ENCODE results near the gene NPC1L1.

NPC1L1 gene

GRCh38 chr7:44568771-44569560 lies 27.8 kb upstream of the NPC1L1 start:
- Histone ChIP-seq H3K4me2 (no peak overlapping the region), H2AFZ (ENCODE audit: low read depth) (no peak overlapping the region), H3K4me3 (IDR thresholded peaks at IDR 0.05; ENCODE audit: insufficient read depth, low read depth, low read length) (no peak overlapping the region), H3K79me2 (ENCODE audit: insufficient read depth, low read depth) (peaks cover 25% of the 10 kb centered on the region), H3K36me3 (ENCODE audit: insufficient read depth) (peaks cover 16% of the 10 kb centered on the region; the same call in 1 of the 2 replicates), H3K27ac (no peak overlapping the region), H3K27me3 (ENCODE audit: insufficient read depth, low read depth) (no peaks in the 10 kb centered on the region), H3K9ac (no peak overlapping the region), H3K4me1 (ENCODE audit: low read depth, poor library complexity, severe bottlenecking) (peaks cover 16% of the 10 kb centered on the region), H4K20me1 (ENCODE audit: insufficient read depth) (no peaks in the 10 kb centered on the region; the same call in 1 of the 2 replicates)
- no peak for TF ChIP-seq CTCF (conservative IDR thresholded peaks at IDR 0.05; ENCODE audit: low read depth, low read length)

- TF ChIP-seq CTCF (conservative IDR thresholded peaks at IDR 0.05; ENCODE audit: low read depth, low read length) = no peak
- H3K79me2 ChIP-seq (ENCODE audit: insufficient read depth, low read depth) = peaks cover 16% of the 10 kb centered on the region
- H3K4me3 ChIP-seq (IDR thresholded peaks at IDR 0.05; ENCODE audit: insufficient read depth, low read depth, low read length) = no peak overlapping the region
- no peak overlapping the region for H3K27ac ChIP-seq
- H3K4me1 ChIP-seq (ENCODE audit: low read depth, poor library complexity, severe bottlenecking) = peaks cover 16% of the 10 kb centered on the region
- H3K27me3 ChIP-seq (ENCODE audit: insufficient read depth, low read depth) = no peaks in the 10 kb centered on the region
- no peak overlapping the region for H3K4me2 ChIP-seq
- H4K20me1 ChIP-seq (ENCODE audit: insufficient read depth) = no peaks in the 10 kb centered on the region; the same call in 1 of the 2 replicates
- H2AFZ ChIP-seq (ENCODE audit: low read depth) = no peak overlapping the region
- H3K36me3 ChIP-seq (ENCODE audit: insufficient read depth) = peaks cover 16% of the 10 kb centered on the region; the same call in 1 of the 2 replicates
- H3K9ac ChIP-seq = no peak overlapping the region
Measured at GRCh38 chr7:44567884-44568283, 26.8 kb upstream of the NPC1L1 start.

GRCh38 chr7:44566680-44567079 lies 25.6 kb upstream of the NPC1L1 start:
- H3K4me3 ChIP-seq (IDR thresholded peaks at IDR 0.05; ENCODE audit: insufficient read depth, low read depth, low read length) = no peak overlapping the region
- H3K4me2 ChIP-seq = no peak overlapping the region
- no peaks in the 10 kb centered on the region for H3K27me3 ChIP-seq (ENCODE audit: insufficient read depth, low read depth)
- H3K36me3 ChIP-seq (ENCODE audit: insufficient read depth) = peaks cover 11% of the 10 kb centered on the region; the same call in 1 of the 2 replicates
- H2AFZ ChIP-seq (ENCODE audit: low read depth) = no peak overlapping the region
- H3K27ac ChIP-seq = no peak overlapping the region
- peaks cover 4% of the 10 kb centered on the region for H3K79me2 ChIP-seq (ENCODE audit: insufficient read depth, low read depth)
- no peak overlapping the region for H3K9ac ChIP-seq
- H4K20me1 ChIP-seq (ENCODE audit: insufficient read depth) = no peaks in the 10 kb centered on the region; the same call in 1 of the 2 replicates
- TF ChIP-seq CTCF (conservative IDR thresholded peaks at IDR 0.05; ENCODE audit: low read depth, low read length) = no peak
- H3K4me1 ChIP-seq (ENCODE audit: low read depth, poor library complexity, severe bottlenecking) = peaks cover 4% of the 10 kb centered on the region

GRCh38 chr7:44565795-44566559 lies 24.8 kb upstream of the NPC1L1 start:
- H3K79me2 ChIP-seq (ENCODE audit: insufficient read depth, low read depth) = no peaks in the 10 kb centered on the region; the same call in 1 of the 2 replicates
- no peak overlapping the region for H2AFZ ChIP-seq (ENCODE audit: low read depth)
- H3K36me3 ChIP-seq (ENCODE audit: insufficient read depth) = peaks cover 5% of the 10 kb centered on the region; the same call in 1 of the 2 replicates
- H4K20me1 ChIP-seq (ENCODE audit: insufficient read depth) = no peaks in the 10 kb centered on the region; the same call in 1 of the 2 replicates
- no peaks in the 10 kb centered on the region for H3K27me3 ChIP-seq (ENCODE audit: insufficient read depth, low read depth)
- no peaks in the 10 kb centered on the region for H3K4me1 ChIP-seq (ENCODE audit: low read depth, poor library complexity, severe bottlenecking)
- no peak overlapping the region for H3K4me3 ChIP-seq (IDR thresholded peaks at IDR 0.05; ENCODE audit: insufficient read depth, low read depth, low read length)
- H3K9ac ChIP-seq = no peak overlapping the region
- peak; percentile 22; the same call in 1 of the 2 replicates for TF ChIP-seq CTCF (conservative IDR thresholded peaks at IDR 0.05; ENCODE audit: low read depth, low read length)
- no peak overlapping the region for H3K27ac ChIP-seq
- H3K4me2 ChIP-seq = no peak overlapping the region
